ENCODE results near the gene SERPINA10.

Gene SERPINA10, protein sequence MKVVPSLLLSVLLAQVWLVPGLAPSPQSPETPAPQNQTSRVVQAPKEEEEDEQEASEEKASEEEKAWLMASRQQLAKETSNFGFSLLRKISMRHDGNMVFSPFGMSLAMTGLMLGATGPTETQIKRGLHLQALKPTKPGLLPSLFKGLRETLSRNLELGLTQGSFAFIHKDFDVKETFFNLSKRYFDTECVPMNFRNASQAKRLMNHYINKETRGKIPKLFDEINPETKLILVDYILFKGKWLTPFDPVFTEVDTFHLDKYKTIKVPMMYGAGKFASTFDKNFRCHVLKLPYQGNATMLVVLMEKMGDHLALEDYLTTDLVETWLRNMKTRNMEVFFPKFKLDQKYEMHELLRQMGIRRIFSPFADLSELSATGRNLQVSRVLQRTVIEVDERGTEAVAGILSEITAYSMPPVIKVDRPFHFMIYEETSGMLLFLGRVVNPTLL

GRCh38 chr14:94292872-94293577 is at the start of gene SERPINA10:
Gene SERPINA10 (minus strand): TSS chr14:94293268. CDS start chr14:94290593, 2,675 bp downstream.
- DNase-seq = no peak

DNA sequence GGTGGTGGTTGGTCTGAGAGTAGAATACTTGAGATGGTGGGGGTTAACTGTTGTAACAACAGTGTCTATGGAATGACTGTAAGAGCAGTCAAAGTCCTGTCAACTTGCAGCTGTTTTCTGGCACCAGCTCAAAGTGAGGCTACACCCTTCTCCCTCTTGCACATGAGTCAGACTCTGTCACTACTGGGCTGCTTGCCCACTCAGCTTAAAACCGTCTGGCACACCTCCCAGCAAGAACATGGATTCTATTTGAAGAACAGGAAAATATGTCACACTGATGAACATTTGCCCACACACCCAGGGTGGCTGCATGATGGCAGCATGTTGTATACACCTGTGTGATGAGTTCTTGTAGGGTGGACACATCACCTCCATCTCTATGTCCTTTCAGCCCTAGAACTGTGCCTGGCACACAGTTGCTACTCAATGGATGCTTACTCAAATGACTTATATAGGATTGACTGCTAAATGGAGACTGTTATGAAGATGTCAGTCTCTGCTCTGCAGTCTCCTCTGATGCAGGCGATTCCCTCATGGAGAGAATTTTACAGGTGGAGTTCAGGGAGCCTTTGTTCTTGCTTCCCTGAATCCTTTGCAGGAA is 49.4 kb upstream of the SERPINA10 start:
- peak; percentile 7 for DNase-seq

DNA sequence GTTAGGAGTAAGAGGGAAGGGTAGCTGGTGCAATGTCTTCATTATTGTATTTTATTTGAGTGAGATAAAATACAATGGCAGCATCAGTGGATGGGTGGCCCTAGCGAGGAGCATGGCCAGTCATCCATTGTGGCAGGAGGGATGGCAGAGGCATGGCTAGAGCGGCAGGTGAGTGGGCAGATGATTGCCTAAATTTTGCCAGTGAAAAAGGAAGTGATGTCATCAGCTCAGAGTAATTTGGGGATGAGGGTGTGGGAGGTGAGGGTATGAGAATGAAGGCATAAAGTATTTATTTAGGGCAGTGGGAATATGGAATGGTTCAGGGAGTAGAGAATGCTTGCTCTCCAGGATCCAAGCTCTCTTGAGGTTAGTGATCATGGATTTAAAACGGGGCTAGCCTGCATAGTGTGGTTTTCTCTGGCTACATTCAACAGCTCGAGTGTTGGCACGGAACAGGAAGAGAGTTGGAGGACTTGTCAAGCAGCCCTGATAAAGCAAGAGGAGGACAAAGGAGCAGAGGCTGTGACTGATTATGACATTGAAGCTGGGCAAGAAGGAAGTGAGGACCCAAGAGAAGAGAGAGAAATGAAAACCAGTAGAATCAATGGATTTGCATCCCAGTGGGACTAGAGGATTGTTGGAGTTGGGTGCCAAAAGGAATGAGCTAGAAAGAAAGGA is 48.7 kb upstream of the SERPINA10 start:
- peak; percentile 5 for DNase-seq

GRCh38 chr14:94340533-94340932 is 47.5 kb upstream of the SERPINA10 start:
- no peak for DNase-seq

- DNase-seq = no peak
These were observed 45.0 kb upstream of the SERPINA10 start for GRCh38 chr14:94338023-94338422.

- no peak for DNase-seq
These were observed 44.2 kb upstream of the SERPINA10 start for GRCh38 chr14:94337274-94337673.

GRCh38 chr14:94334872-94335271 is 41.8 kb upstream of the SERPINA10 start:
- no peak for DNase-seq

DNA sequence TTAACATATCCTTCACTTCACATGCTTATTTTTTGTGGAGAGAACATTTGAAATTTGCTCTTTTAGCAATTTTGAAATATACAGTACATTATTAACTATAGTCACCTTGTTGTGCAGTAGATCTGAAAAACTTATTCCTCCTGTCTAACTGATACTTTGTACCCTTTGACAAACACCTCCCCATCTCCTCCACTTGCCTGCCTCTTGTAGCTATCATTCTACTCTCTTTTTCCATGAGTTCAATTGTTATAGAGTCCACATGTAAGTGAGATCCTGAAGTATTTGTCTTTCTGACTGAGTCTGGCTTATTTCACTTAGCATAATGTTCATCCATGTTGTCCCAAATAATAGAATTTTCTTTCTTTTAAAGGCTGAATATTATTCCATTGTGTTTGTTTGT is 39.5 kb upstream of the SERPINA10 start:
- no peak for DNase-seq

GRCh38 chr14:94332063-94332583 is 39.1 kb upstream of the SERPINA10 start:
- DNase-seq = no peak

DNA sequence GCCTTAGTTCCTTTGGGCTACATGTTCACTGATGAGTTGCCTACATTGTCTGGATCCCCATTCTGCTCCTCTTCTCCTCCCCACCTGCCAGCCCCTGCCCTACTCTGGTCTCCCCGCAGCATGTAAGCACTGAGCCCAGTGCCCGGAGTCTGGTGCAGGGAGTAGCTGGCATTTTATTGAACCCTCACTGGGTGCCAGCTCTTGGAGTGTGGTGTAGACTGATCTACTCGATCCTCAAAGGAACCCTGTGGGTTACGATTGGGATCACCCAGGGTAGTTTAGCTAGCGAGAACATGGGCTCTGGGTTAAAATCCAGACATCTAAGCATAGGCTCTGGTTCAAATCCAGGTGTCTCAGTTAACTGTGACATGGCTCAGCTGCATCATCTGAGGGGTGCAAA is 38.4 kb upstream of the SERPINA10 start:
- DNase-seq = no peak

DNA sequence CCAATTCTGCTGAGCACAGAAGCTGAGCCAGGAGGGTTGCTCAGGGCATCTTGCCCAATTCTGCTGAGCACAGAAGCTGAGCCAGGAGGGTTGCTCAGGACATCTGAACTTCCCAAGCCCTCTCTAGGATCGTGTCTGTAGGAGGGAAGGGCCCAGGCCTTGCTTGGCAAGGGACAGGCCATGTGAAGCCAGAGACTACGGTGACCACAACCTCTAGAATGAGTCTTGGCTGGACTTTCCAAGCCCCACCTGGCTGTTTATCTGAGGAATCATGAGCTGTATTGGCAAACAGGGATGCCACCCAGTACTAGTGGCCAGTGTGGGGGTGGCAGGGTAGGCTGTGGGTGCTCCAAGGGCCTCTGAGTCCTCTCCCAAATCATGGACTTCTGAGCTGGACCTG is 37.8 kb upstream of the SERPINA10 start:
- no peak for DNase-seq

DNA sequence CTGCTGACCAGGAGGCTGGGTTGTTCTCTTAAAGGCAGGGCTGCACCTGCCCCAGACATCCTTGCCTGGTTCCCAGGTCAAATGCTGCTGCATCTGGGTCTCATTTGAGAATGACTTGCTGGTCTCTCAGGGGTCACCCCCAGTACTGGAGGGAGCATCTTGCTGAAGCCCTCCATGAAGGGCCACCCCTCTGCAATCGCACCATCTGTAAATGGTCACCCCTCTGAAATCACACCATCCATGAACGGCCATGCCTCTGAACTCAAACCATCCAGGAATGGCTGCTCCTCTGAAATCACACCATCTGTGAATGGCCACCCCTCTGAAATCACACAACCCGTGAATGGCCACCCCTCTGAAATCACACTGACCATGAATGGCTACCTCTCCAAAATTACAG is 37.4 kb upstream of the SERPINA10 start:
- no peak for DNase-seq

DNA sequence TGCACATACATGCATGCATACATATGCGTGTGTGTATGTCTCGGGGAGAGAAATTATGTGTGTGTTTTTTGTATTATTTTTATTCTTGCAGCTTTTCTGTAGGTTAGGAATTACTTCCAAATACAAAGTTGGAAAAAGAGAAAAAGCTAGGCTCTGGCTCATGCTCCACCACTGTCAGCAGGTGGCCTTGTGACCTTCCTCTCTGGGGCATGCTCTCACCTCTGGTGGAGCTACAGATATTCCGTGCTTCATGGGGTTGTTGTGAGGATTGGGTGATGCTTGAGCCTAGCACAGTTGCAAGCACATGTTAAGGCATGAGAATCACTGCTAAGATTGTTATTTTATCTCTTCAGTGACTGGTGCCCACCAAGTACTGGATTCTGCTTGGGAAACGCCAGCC is 36.8 kb upstream of the SERPINA10 start:
- DNase-seq = no peak

GRCh38 chr14:94328196-94328595 is 35.1 kb upstream of the SERPINA10 start:
- no peak for DNase-seq

DNA sequence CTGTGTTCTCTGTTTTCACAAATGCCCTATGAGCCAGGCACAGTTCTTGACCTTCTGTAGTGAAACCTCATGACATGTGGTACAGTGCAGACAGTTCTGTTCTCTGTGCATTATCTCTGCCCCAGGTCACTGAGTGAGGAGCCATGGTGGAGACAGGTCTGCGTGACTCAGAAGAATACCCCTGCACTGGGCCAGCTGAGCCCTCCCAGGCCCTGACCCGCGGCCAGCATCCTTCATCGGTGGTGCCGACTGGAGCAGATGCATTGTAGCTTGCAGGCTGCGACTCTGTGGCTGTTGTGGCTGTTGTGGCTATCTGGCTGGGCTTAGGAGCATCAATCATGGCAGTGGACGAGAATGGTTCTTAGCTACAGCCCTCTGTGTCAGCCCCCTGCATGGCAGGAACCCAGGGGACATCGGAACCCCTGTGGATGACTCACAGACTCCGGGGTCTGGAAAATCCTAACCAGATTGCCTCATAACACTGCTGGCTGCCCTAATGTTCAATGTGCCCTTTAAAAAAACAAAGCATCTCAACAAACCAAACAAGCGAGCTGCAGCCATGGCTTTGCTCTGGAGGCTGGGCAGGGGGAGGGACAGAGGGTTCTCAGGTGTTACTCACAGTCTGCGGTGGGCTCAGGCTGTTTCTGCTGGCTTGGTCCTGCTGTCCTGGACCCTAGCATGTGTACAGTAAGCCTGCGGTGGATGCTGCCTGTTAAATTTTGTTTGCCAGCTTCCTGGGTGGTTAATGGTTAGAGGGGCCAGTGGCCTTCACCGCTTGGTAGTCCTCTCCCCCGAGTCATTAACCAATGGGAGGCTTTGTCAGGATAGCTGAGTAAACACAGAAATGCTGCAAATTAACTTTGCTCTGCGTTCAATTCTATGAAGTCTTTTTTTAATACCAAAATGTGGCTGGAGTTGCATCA is 29.8 kb upstream of the SERPINA10 start, which contains the start of gene SERPINA6:
SERPINA6 (minus strand) TSS at position 689 of the 923 bp plus-strand sequence. CDS start 8,688 bp downstream, outside the sequence.
- DNase-seq = no peak

GRCh38 chr14:94321421-94322271 is 28.6 kb upstream of the SERPINA10 start:
- no peak for DNase-seq

DNA sequence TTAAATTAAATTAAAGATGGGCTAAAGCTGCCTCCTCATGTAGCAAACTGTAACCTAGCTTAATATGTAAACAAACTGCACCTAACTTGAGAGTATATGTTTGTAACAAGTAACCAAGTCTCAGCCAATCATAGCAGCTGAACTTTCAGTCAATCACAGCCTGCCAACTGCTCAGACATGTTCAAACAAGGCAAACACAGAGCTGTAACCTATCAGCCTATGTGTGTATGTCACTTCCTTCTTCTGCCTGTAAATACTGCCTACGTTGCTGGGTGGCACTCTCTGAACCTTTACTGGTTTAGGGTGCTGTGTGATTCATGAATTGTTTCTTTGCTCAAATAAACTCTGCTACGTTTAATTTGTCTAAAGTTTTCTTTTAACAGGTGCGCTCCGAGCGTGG is 27.2 kb upstream of the SERPINA10 start:
- DNase-seq = no peak

GRCh38 chr14:94317259-94317658 is 24.2 kb upstream of the SERPINA10 start:
- no peak for DNase-seq

- DNase-seq = no peak
These were observed 23.6 kb upstream of the SERPINA10 start for GRCh38 chr14:94316692-94317091.

GRCh38 chr14:94314890-94315289 is 21.8 kb upstream of the SERPINA10 start:
- no peak for DNase-seq

Measured in activated CD4-positive, alpha-beta T cell treated with anti-CD3 and anti-CD28 coated beads, Interleukin-2, Interleukin-6, amounts not matched to agents 100 ng/mL and 50 ng/mL, durations not matched to agents 16 hours and 8 hours (primary cell).